DOHH2 (cell line): ENCODE measurements around the gene RER1.

ENCODE experiments used
- H3F3A ChIP-seq: fragments of 200-600 bp; sonication (generic), shearing (Covaris generic); 2 replicates; pipeline ENCODE4 v1.6.0; 2016; ENCODE audit warnings: antibody characterized with exemption, mild to moderate bottlenecking; ENCODE audit not compliant: control insufficient read depth, insufficient read depth
- H3K27ac ChIP-seq: fragments of 200-600 bp; sonication (generic); 2 replicates; pipeline ENCODE4 v1.5.1; 2014; ENCODE audit warnings: low read depth, mild to moderate bottlenecking, low read length, moderate library complexity
- H3K27me3 ChIP-seq: fragments of 200-600 bp; sonication (generic); 2 replicates; pipeline ENCODE4 v1.6.1; 2014; ENCODE audit warnings: mild to moderate bottlenecking, low read length, mixed read lengths; ENCODE audit not compliant: control insufficient read depth
- H3K36me3 ChIP-seq: fragments of 200-600 bp; sonication (generic); 2 replicates; pipeline ENCODE4 v1.6.1; 2014; ENCODE audit warnings: mild to moderate bottlenecking, low read length, moderate library complexity, mixed read lengths; ENCODE audit not compliant: control insufficient read depth
- H3K4me1 ChIP-seq: fragments of 200-600 bp; sonication (generic); 2 replicates; pipeline ENCODE4 v1.6.1; 2014; ENCODE audit warnings: mild to moderate bottlenecking, low read length, mixed read lengths; ENCODE audit not compliant: control insufficient read depth
- H3K4me2 ChIP-seq: fragments of 200-600 bp; sonication (generic); 2 replicates; pipeline ENCODE4 v1.6.0; 2014; ENCODE audit warnings: mild to moderate bottlenecking, low read length, moderate library complexity
- H3K4me3 ChIP-seq: fragments of 200-600 bp; sonication (generic); 2 replicates; pipeline ENCODE4 v1.5.1; 2014; ENCODE audit warnings: mild to moderate bottlenecking, low read length, mixed read lengths
- H3K79me2 ChIP-seq: fragments of 200-600 bp; sonication (generic); 2 replicates; pipeline ENCODE4 v1.6.1; 2014; ENCODE audit warnings: mild to moderate bottlenecking, low read length, mixed read lengths; ENCODE audit not compliant: control insufficient read depth
- H3K9me2 ChIP-seq: fragments of 200-600 bp; sonication (generic); replicated peaks from 2 replicates; pipeline ENCODE4 v1.6.1; 2014; ENCODE audit warnings: mild to moderate bottlenecking, low read length, mixed read lengths; ENCODE audit not compliant: control insufficient read depth
- H3K9me3 ChIP-seq: fragments of 200-600 bp; sonication (generic); 2 replicates; pipeline ENCODE4 v1.6.1; 2014; ENCODE audit warnings: antibody characterized with exemption, low read length, mixed read lengths; ENCODE audit not compliant: control insufficient read depth, insufficient read depth
- H4K20me1 ChIP-seq: fragments of 200-600 bp; sonication (generic); 2 replicates; pipeline ENCODE4 v1.6.0; 2014; ENCODE audit warnings: low read depth, mild to moderate bottlenecking, antibody characterized with exemption, low read length, moderate library complexity; ENCODE audit not compliant: control insufficient read depth, insufficient read depth
- EZH2phosphoT487 ChIP-seq: fragments of 200-600 bp; sonication (generic); IDR thresholded peaks from 2 replicates; pipeline ENCODE4 v1.6.1; 2017; ENCODE audit warnings: borderline replicate concordance, mild to moderate bottlenecking, antibody characterized with exemption, low read length, moderate library complexity, mixed read lengths
- TF ChIP-seq, protein P1 (sequence below): fragments of 200-600 bp; sonication (generic); IDR thresholded peaks from one replicate; pipeline ENCODE4 v1.5.1; 2014; ENCODE audit warnings: antibody characterized with exemption, mild to moderate bottlenecking, low read depth, low read length; ENCODE audit not compliant: poor library complexity, severe bottlenecking

RER1 gene

DNA sequence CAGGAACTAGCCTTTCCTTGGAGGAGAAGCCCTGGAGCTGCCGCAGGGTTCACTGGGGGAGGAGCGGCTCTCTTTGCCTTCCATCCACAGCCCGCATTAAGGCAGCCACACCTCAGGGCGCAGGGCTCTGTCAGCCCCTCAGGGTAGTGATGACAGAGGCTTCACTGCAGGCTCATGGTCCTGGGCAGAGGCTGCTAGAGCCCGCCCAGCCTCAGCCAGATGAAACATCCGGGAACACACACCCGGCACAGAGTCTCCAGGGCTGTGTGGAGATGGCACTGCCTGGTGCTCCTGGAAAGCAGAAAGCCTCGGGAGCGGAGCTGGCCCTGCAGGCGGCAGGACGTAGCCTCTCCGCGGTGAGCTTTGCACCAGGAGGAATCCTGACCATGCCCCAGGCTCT, 50.1 kb downstream of the RER1 start:
- TF ChIP-seq, protein P1, sequence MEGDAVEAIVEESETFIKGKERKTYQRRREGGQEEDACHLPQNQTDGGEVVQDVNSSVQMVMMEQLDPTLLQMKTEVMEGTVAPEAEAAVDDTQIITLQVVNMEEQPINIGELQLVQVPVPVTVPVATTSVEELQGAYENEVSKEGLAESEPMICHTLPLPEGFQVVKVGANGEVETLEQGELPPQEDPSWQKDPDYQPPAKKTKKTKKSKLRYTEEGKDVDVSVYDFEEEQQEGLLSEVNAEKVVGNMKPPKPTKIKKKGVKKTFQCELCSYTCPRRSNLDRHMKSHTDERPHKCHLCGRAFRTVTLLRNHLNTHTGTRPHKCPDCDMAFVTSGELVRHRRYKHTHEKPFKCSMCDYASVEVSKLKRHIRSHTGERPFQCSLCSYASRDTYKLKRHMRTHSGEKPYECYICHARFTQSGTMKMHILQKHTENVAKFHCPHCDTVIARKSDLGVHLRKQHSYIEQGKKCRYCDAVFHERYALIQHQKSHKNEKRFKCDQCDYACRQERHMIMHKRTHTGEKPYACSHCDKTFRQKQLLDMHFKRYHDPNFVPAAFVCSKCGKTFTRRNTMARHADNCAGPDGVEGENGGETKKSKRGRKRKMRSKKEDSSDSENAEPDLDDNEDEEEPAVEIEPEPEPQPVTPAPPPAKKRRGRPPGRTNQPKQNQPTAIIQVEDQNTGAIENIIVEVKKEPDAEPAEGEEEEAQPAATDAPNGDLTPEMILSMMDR = no peak
- TF ChIP-seq EZH2phosphoT487 = no peak
- no peaks in the 10 kb centered on the region for H3K36me3 ChIP-seq

DNA sequence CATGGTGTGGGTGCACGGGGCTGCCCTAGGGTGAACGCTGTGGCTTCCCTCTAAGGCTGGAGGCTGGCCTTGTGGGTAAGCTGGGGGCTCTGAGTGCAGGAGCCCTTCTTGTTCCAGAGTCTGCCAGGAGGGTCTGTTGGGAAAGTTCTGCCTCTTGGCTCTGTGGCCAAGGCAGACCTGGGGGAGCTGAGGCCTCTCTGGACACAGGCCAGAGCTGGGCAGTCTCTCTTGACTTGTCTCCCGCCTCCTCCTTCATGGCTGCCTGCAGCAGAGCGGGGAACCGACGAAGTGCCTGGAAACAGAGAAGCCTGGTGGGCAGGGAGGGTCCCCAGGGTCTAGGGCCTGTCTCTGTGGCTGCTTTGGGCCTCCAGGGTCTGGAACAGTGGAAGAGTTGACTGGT, 51.0 kb downstream of the RER1 start:
- Histone ChIP-seq H4K20me1 (no peaks in the 10 kb centered on the region), H3K4me2 (no peak overlapping the region), H3K27ac (no peak overlapping the region), H3K9me3 (no peaks in the 10 kb centered on the region), H3K27me3 (no peaks in the 10 kb centered on the region), H3K36me3 (no peaks in the 10 kb centered on the region), H3F3A (no peaks in the 10 kb centered on the region), H3K79me2 (no peaks in the 10 kb centered on the region), H3K4me1 (no peaks in the 10 kb centered on the region), H3K4me3 (no peak overlapping the region), H3K9me2 (no peaks in the 10 kb centered on the region)
- TF ChIP-seq EZH2phosphoT487 = no peak
- TF ChIP-seq, protein P1 = no peak

More for the DNA sequence above, 50.1 kb downstream of the RER1 start:
- no peak overlapping the region for H3K27ac ChIP-seq
- no peaks in the 10 kb centered on the region for H3K79me2 ChIP-seq
- no peaks in the 10 kb centered on the region for H4K20me1 ChIP-seq
- H3K27me3 ChIP-seq = no peaks in the 10 kb centered on the region
- H3K9me2 ChIP-seq = no peaks in the 10 kb centered on the region
- no peak overlapping the region for H3K4me3 ChIP-seq
- no peaks in the 10 kb centered on the region for H3K9me3 ChIP-seq
- no peaks in the 10 kb centered on the region for H3F3A ChIP-seq
- H3K4me2 ChIP-seq = no peak overlapping the region
- H3K4me1 ChIP-seq = no peaks in the 10 kb centered on the region

DNA sequence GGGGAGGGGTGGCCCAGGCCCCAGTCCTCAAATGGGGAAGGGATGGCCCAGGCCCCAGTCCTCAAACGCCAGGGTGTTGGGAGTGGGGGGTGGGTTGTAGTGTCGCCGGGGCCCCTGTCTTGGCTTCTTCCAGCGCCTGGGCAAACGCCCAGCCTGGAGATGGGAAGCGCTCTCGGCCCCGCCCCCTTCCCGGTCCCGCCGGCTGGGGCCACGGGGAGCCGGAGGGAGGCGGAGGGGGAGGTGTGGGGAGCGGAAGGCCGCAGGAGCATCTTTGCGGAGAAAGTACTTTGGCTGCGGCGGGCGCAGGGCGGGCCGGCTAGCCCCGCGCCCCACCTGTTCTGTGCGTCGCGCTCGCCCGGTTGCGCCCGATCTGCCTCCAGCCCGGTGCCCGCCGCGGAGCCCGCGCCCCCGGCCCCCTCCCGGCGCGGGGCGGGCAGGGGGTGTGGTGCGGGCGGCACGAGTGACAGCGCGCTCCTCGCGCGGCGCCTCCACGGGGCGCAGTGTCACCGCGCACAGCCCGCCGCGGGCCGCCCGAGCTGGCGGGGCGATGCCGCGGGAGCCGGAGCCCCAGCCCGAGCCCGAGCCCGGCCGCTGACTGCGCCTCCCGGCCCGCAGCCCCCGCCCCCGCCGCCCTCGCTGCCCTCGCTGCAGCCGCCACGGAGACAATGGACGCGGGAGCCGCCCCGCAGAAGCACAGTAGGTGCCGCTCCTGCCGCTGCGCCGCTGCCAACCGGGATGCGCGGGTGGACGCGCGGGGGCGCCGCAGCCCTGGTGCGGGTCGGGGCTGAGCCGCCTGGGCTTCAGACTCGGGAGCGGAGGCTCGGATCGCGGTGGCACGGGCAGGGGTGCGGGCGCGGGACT, 51.9 kb downstream of the RER1 start:
- Histone ChIP-seq H3F3A (no peaks in the 10 kb centered on the region), H3K4me3 (no peak overlapping the region), H3K9me3 (no peaks in the 10 kb centered on the region), H3K27me3 (no peaks in the 10 kb centered on the region), H3K4me1 (no peaks in the 10 kb centered on the region), H3K4me2 (no peak overlapping the region), H3K9me2 (no peaks in the 10 kb centered on the region), H3K27ac (no peak overlapping the region), H3K79me2 (no peaks in the 10 kb centered on the region), H3K36me3 (no peaks in the 10 kb centered on the region), H4K20me1 (no peaks in the 10 kb centered on the region)
- TF ChIP-seq EZH2phosphoT487 = no peak
- TF ChIP-seq, protein P1 = no peak
